NCI-H69 (cell line): ENCODE data around the gene HOXA6.

Source experiments
- DNase-seq: peaks from one replicate; lab custom pipeline; 2025; lab: John Stamatoyannopoulos, UW

Gene HOXA6

DNA sequence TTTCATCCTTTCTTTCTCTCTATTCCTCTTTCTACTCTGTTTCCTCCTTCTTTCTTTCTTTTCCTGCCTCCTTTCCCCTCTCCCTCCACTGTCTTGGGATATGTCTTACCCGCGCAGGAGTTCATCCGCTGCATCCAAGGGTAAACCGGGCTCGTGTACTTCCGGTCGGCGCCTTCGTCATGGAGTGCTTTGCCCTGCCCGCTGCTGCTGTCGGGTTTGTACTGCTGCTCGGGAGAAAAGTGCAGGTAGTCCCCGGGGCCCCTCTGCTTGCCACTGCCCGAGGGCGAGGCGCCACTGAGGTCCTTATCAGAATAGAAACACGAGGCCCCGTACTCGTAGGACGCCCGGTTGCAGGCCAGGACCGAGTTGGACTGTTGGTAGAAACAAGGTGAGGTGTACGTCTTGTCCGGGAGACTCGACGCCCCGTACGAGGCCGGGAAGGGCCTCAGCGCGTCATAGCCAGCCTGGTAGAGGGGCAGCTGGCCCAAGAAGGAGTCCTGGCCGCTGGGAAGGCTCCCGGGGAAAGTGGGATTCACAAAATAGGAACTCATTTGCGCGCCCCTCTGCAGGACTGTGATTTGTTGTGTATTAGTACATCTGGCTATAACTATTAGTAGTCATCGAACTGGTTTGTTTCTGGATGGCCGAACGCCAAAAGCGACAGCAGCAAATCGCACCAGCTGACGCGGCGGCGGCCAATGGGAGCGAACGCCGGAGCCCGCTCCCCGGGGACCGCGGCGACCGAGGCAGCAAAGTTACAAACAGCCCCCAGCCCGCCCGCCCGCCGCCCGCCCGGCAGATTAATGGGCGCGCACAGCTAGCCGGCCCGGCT lies at the start of gene HOXA6:
HOXA6 (minus strand) TSS at position 576 of the 832 bp plus-strand sequence; CDS start at position 551, 25 bp downstream.
- peak; percentile 36 for DNase-seq

- DNase-seq = peak; percentile 80
Observed at GRCh38 chr7:27196287-27196767, 48.8 kb upstream of the HOXA6 start.

DNA sequence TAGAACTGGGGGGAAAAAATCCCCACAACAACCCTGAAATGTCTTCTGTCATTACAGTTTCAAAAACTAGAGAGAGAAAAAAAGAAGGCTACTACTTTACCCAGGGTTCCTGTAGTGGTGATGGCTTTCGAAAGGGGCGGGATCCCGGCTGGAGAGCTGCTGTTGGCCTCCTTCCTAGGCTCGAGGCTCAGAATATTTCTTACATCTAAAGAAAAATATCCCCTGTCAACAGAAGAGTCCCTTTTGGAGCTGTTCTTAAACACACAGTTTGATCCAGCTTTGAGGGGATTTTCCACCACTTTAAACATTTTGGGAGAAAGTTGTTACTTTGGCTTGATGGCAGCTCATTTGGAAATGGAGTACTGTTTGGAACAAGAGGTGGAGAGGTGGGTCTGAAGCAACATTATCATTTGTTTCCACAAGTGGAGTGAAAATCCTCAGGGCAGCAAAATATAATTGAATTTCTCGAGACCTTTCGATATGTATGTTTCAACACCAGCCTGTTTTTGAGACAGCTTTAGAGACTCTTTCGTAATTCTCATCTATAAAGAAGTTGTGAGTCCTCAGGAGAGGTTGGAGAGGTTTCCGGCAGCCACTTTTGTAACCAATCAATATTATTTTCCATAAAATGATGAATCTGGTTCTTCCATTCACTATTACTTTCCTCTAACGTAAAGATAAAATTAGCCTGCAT lies 47.3 kb upstream of the HOXA6 start:
- no peak for DNase-seq

DNA sequence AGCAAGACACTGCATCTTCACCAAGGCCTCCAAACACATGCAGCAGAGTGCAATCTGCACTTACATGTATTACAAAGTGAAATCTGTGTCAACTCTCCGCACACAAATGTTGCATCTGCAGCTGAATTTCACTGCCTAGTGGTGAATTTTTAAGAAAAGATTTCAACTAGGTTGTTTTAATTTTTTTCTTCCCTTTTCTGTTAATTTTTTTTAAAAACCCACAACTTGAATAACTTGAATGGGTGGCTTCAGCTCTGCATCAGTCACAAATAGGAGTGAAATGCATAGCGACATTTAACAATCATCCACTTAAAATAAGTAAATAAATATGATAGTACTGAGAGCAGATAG lies 46.4 kb upstream of the HOXA6 start:
- no peak for DNase-seq

DNA sequence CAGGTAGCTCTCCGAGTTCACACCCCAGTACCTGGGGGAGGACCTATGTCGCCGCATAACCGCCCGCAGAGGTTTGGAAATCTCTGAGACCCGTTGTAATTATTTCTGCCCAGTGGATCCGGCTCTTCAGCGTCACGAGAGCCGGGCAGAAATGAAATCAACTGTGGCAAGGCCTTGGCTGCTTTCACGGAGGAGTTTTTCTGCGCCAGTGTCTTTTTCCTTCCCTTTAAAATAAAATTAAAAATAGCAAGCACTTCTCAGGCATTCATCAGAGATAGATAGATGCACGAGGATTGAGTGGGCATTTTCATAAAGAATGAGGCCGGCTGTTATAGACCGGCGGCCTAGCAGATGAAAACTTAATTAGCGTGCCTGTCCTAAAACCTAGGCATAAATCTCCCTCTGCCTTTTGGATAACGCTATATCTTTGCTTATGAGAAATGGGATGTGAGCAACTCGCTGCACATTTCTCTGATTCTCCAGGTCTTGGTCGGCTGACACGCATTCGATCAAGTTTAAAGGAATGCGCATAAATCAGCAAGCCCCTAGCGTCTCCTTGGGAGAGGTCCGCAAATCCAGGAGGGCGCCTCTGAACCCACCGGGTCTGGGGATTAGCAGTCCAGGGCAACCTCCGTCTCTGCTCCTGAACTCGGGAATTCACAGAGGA lies 45.9 kb upstream of the HOXA6 start:
- DNase-seq = no peak

DNA sequence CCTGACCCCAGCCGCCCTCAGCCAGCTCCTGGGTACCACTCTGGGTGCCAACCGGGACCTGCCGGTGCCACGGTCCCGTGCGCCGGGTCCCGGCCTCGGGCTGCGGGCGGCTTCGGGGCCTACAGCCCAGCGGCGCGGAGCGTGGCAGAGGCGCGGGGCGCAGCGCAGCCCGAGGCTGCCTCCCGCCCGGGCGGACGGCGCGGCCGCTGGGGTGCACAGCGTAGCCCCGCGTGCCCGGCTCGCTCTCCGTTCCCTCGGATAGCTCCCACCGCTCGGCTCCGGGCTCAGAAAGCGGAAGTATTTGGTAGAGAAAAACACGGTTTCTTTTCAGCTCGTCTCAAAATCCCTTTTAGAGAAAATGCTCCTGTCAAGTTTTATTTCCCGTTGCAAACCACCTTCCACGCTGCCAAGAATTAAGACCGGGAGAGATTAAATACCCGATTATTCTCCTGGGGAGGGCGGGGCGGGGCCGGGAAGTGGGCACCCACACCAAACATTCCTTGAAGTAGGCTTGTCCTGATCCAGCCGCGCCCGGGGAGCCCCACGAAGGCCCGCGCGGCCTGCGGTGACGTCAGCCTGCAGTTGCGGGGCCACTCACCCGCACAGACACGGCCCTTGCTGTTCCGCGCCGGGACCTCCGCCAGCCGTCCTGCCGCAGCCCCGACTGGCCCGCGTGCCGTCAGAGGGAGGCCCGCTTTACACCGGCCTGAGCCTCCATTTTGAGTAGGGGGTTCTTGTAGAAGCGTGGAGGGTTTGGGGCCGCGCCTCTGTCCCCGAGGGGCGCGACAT lies 45.2 kb upstream of the HOXA6 start:
- peak; percentile 40 for DNase-seq

GRCh38 chr7:27191833-27192545 lies 44.4 kb upstream of the HOXA6 start:
- DNase-seq = no peak

DNA sequence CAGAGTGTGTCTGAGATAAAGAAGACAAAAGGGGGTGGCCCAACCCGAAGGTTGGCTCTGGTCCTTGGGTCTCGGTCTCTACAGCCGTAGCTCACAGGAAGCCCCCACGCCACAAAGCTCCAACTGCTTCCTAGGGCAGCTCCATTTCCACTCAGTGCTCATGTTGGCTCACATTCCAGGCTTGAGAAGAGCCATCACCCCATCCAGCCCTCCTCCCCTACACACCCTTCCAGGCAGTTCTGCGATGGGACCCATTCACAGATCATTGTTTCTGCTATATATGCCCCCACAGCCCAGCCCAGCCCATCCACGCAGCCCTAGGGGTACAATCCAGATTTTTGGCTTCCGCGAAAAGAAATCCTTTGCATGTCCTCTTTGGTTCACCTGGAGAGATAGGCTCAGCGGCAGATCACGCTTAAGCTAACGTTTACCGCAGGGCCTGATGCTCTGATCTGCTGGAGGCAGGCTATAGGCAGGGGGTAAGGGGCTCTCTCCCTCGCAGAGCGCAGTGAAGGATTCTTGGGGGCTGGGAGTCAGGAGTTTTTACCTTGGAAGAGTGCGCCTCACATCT lies 43.7 kb upstream of the HOXA6 start:
- no peak for DNase-seq

- DNase-seq = peak; percentile 78
Observed at GRCh38 chr7:27189997-27190748, 42.6 kb upstream of the HOXA6 start.

GRCh38 chr7:27189295-27189996 lies 41.9 kb upstream of the HOXA6 start:
- no peak for DNase-seq

- no peak for DNase-seq
Observed at GRCh38 chr7:27188386-27189294, 41.1 kb upstream of the HOXA6 start.

GRCh38 chr7:27187475-27188385 lies 40.2 kb upstream of the HOXA6 start:
- DNase-seq = peak; percentile 57

DNA sequence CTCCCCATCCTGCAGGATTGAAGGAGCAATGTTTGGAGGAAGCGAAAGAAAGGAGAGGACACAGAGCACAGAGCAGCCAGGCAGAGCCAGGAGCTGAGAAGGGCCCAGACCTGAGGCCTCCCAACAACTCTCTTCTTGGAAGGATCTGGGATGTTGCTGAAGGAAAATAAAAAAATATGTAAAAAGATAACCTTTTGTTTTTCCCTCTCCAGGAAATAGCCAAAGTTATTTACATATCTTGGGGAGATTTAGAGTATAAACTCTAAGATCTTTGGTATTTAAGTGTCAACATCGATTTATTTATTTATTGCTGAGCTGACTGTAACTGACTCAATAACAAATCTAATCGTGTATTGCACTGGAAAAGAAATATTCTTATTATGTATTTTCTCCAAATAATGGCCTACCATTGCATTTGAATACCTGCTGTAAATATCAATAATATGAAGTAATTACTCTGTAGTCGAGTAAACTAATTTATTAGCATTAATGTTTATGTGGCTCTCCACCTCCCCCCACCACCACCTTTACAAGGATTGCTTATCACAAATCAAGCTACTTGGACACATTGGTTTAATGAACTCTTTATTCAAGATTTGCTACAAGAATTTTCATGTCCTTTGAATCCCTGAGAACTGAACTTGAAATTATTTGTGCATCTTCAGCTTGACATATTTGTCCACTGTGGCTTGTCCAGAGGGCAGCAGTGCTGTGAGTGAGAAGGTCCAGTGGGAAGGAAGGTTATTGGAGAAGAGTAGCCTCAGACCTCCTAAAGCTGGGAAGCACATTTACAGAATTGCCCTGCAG lies 39.3 kb upstream of the HOXA6 start:
- DNase-seq = peak; percentile 52

GRCh38 chr7:27185854-27186667 lies 38.5 kb upstream of the HOXA6 start:
- peak; percentile 70 for DNase-seq

GRCh38 chr7:27185013-27185853 lies 37.7 kb upstream of the HOXA6 start, which contains the start of gene HOXA11:
Gene HOXA11 (minus strand): TSS chr7:27185232. CDS start chr7:27185144, 88 bp downstream.
- peak; percentile 94 for DNase-seq
